Smooth muscle cell (in vitro differentiated cells): ENCODE data around the gene SLC9A9. TPM values are rescaled to one million over a fixed set of nuclear protein-coding genes. Genes with fewer than 3 reads are reported as not detected.

Source experiments
- DNase-seq: peaks from one replicate; lab custom pipeline; 2025; ENCODE audit not compliant: unreplicated experiment; lab: John Stamatoyannopoulos, UW
- H2AFZ ChIP-seq: fragments of 200-600 bp; sonication (generic); 2 replicates; pipeline ENCODE4 v1.6.0; 2016; ENCODE audit warnings: antibody characterized with exemption, low read depth, mild to moderate bottlenecking
- H3F3A ChIP-seq: fragments of 200-600 bp; sonication (generic); 2 replicates; pipeline ENCODE4 v1.6.0; 2017; ENCODE audit warnings: antibody characterized with exemption, low read depth
- H3K27ac ChIP-seq: fragments of 200-600 bp; sonication (generic); 2 replicates; pipeline ENCODE4 v1.5.1; 2016; ENCODE audit warnings: low read depth, mild to moderate bottlenecking
- H3K27me3 ChIP-seq: fragments of 200-600 bp; sonication (generic); 2 replicates; pipeline ENCODE4 v1.6.1; 2016; ENCODE audit warnings: low read depth, mild to moderate bottlenecking
- H3K36me3 ChIP-seq: fragments of 200-600 bp; sonication (generic); 2 replicates; pipeline ENCODE4 v1.5.1; 2016; ENCODE audit warnings: low read depth
- H3K4me1 ChIP-seq: fragments of 200-600 bp; sonication (generic); 2 replicates; pipeline ENCODE4 v1.5.1; 2016; ENCODE audit warnings: low read depth
- H3K4me2 ChIP-seq: fragments of 200-600 bp; sonication (generic); 2 replicates; pipeline ENCODE4 v1.6.0; 2016; ENCODE audit warnings: mild to moderate bottlenecking
- H3K4me3 ChIP-seq: fragments of 200-600 bp; sonication (generic); 2 replicates; pipeline ENCODE4 v1.5.1; 2016; ENCODE audit warnings: mild to moderate bottlenecking
- H3K79me2 ChIP-seq: fragments of 200-600 bp; sonication (generic); 2 replicates; pipeline ENCODE4 v1.6.0; 2016; ENCODE audit warnings: low read depth, mild to moderate bottlenecking
- H3K9ac ChIP-seq: fragments of 200-600 bp; sonication (generic); 2 replicates; pipeline ENCODE4 v1.6.0; 2016; ENCODE audit warnings: low read depth
- H3K9me3 ChIP-seq: fragments of 200-600 bp; sonication (generic); replicated peaks from 2 replicates; pipeline ENCODE4 v1.5.1; 2016; ENCODE audit warnings: low read depth
- H4K20me1 ChIP-seq: fragments of 200-600 bp; sonication (generic); 2 replicates; pipeline ENCODE4 v1.6.0; 2016; ENCODE audit warnings: low read depth
- CTCF ChIP-seq: fragments of 200-600 bp; sonication (generic); IDR thresholded peaks from 2 replicates; pipeline ENCODE4 v1.5.1; 2017; ENCODE audit warnings: borderline replicate concordance, mild to moderate bottlenecking, antibody characterized with exemption; ENCODE audit not compliant: insufficient read depth, poor library complexity, severe bottlenecking
- WGBS: methylation state at CpG from one replicate; pipeline ENCODE4 v1.1.7; 2016; ENCODE audit warnings: low lambda C conversion rate; 5-methylcytosine and 5-hydroxymethylcytosine counted together
- polyA plus RNA-seq: library from polyadenylated mRNA; unstranded; fragments of >200 nt; fragmentation: Nextera tagmentation; extraction: Ambion mirVana; gene quantifications from 2 replicates; pipeline ENCODE4 v1.2.1, GENCODE V29; 2016
- total RNA-seq: library from RNA; depleted of rRNA; stranded (reverse); fragments of >200 nt; gene quantifications from 2 replicates; pipeline ENCODE4 v1.2.3, GENCODE V29; 2014

SLC9A9 gene
- total and polyA plus RNA-seq, 2 experiments from 2014 or later, result 4.0 to 8.9 TPM

DNA sequence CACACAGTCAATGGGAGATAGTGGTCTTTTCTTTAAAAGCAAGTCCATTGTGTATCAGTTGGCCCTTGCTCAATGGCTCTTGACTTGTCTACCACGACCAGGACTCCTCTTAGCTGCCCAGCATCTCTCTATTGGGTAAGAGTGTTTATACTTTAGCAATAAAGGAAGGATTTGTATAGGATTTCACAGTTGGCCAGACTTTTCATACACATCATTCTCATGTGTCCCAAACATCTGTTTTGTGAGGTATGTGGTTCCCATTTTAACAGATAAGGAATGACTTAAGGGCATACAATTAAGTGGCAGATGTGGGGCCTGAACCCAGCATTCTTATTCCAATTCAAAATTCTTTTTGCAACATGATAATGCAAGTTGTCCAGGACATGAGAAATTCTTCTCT, 537.2 kb downstream of the SLC9A9 start:
- H3K9me3 ChIP-seq, result no peaks in the 10 kb centered on the region
- H4K20me1 ChIP-seq, result no peaks in the 10 kb centered on the region
- TF ChIP-seq CTCF, result no peak
- H3K27ac ChIP-seq, result no peak overlapping the region
- H3K4me3 ChIP-seq, result no peak overlapping the region
- H3K9ac ChIP-seq, result no peak overlapping the region
- H3F3A ChIP-seq, result peaks cover 4% of the 10 kb centered on the region
- WGBS, result 73% methylated on average over 1 of the region's 1 CpG
- no peaks in the 10 kb centered on the region for H3K4me1 ChIP-seq
- no peak for DNase-seq
- no peaks in the 10 kb centered on the region for H3K79me2 ChIP-seq
- H3K4me2 ChIP-seq, result no peak overlapping the region
- no peaks in the 10 kb centered on the region for H3K36me3 ChIP-seq
- H2AFZ ChIP-seq, result no peak overlapping the region
- no peaks in the 10 kb centered on the region for H3K27me3 ChIP-seq

DNA sequence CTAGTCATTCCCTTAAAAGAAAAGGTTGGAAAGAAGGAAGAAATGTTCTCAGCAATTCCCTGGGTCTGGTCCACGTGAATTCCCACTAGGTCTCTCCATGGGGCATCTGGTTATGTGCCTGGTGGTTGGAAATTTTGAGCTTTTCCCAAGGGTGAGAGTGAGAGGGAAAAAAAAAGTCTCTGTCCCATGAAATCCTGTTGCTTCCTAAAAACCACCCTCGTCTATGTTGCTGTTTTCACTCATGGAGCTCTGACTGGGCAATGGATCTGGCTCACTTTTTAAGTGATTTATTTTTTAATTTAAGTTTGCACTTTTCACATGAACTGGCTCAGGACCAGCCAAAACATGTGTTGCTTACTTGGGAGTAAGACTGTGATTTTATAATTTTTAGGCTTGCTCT, 538.6 kb downstream of the SLC9A9 start:
- Histone ChIP-seq H3K4me1 (no peaks in the 10 kb centered on the region), H4K20me1 (no peaks in the 10 kb centered on the region), H2AFZ (no peak overlapping the region), H3K4me3 (no peak overlapping the region), H3K9ac (no peak overlapping the region), H3K9me3 (no peaks in the 10 kb centered on the region), H3F3A (peaks cover 4% of the 10 kb centered on the region), H3K4me2 (no peak overlapping the region), H3K27me3 (no peaks in the 10 kb centered on the region), H3K27ac (no peak overlapping the region), H3K36me3 (no peaks in the 10 kb centered on the region), H3K79me2 (no peaks in the 10 kb centered on the region)
- no peak for DNase-seq
- no peak for TF ChIP-seq CTCF
- 82% methylated on average over 2 of the region's 2 CpGs for WGBS

- 80% methylated on average over 1 of the region's 1 CpG for WGBS
- Histone ChIP-seq H3F3A (peaks cover 16% of the 10 kb centered on the region), H3K27me3 (no peaks in the 10 kb centered on the region), H4K20me1 (no peaks in the 10 kb centered on the region), H2AFZ (no peak overlapping the region), H3K4me1 (no peaks in the 10 kb centered on the region), H3K36me3 (no peaks in the 10 kb centered on the region), H3K9ac (no peak overlapping the region), H3K79me2 (no peaks in the 10 kb centered on the region), H3K4me3 (no peak overlapping the region), H3K27ac (peak overlapping the region; percentile 69), H3K4me2 (peak overlapping the region; percentile 2), H3K9me3 (no peaks in the 10 kb centered on the region)
- no peak for DNase-seq
- TF ChIP-seq CTCF, result no peak
These were observed 540.6 kb downstream of the SLC9A9 start for GRCh38 chr3:143307613-143308183.

DNA sequence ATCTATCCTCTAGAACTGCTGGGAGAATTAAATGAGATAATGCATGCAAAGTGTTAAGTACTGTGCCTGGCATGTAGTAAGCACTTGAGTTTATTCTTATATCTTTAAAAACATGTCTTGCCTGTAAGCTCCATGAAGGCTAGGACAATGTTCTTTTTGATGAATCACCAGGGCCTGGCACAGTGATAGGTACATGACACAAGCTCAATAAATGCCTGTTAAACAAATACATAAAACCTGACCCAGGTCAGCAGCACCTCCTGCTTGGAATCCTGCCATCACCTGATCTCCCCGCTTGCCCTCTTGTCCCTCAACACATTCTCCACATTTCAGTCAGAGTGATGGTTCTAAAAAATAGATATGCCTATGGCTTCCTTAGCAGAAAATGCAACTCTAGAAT, 541.9 kb downstream of the SLC9A9 start:
- Histone ChIP-seq H3F3A (peaks cover 19% of the 10 kb centered on the region), H3K27ac (no peak overlapping the region), H3K9ac (no peak overlapping the region), H3K4me1 (no peaks in the 10 kb centered on the region), H2AFZ (no peak overlapping the region), H3K27me3 (no peaks in the 10 kb centered on the region), H3K79me2 (no peaks in the 10 kb centered on the region), H3K4me2 (no peak overlapping the region), H4K20me1 (no peaks in the 10 kb centered on the region), H3K4me3 (no peak overlapping the region), H3K36me3 (no peaks in the 10 kb centered on the region), H3K9me3 (no peaks in the 10 kb centered on the region)
- WGBS, result 86% methylated on average over 1 of the region's 1 CpG
- no peak for DNase-seq
- no peak for TF ChIP-seq CTCF
